ENCODE results near the gene PON2. TPM values are rescaled to one million over a fixed set of nuclear protein-coding genes. Genes with fewer than 3 reads are reported as not detected.

The PON2 gene
- total and polyA plus RNA-seq, 2 donors (not counting 1 experiment from before 2014, with no cell fraction given): 7.5 to 8.3 TPM

DNA sequence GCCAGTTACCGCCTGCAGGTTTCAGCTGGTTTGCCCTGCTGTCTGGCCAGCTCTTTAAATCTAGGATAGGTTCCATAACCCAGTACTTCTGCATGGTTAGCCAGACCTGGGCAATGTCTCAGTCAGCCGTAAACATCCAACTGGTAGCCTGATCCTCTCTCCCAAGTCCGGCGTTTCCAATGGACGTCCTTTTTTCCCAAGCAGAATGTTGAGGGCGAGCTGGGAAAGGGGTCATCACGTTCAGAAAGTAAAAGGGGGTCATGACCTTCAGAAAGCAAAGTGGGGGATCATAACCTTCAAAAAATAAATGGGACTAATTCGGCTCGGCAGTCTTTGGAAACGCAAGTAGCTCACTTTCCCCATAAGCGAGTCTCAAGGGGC lies 39.1 kb downstream of the PON2 start:
- Mint-ChIP-seq H3K4me3 (peak overlapping the region; percentile 75), H3K4me1 (no peaks in the 10 kb centered on the region), H3K27ac (no peak overlapping the region), H3K27me3 (peaks cover 42% of the 10 kb centered on the region), H3K9me3 (ENCODE audit: insufficient read depth) (no peaks in the 10 kb centered on the region)
- H3K4me3 ChIP-seq (ENCODE audit: control extremely low read depth in 1 of 5, extremely low read depth in 1 of 5, insufficient read depth in 1 of 5, low read depth in 2 of 5, low read length in 4 of 5): peak overlapping the region in 3 of 5 experiments; percentile 44 to 51 (median 47)
- H3K79me2 ChIP-seq (ENCODE audit: control insufficient read depth, insufficient read depth, low read length): no peaks in the 10 kb centered on the region
- H2AFZ ChIP-seq (ENCODE audit: insufficient read depth, low read depth, low read length, poor library complexity, severe bottlenecking): peak overlapping the region; percentile 68
- no peak overlapping the region for H3K27ac ChIP-seq (ENCODE audit: low read length in 2 of 2)
- ATAC-seq (ENCODE audit: low read depth): no peak
- peak overlapping the region; percentile 67 for H3K4me2 ChIP-seq (replicated peaks; ENCODE audit: low read depth, low read length, poor library complexity, severe bottlenecking)
- no peaks in the 10 kb centered on the region for H3K9me3 ChIP-seq (ENCODE audit: control extremely low read depth in 1 of 3, control insufficient read depth in 2 of 3, insufficient read depth in 1 of 3, low read length in 2 of 3)
- TF ChIP-seq, protein P1, sequence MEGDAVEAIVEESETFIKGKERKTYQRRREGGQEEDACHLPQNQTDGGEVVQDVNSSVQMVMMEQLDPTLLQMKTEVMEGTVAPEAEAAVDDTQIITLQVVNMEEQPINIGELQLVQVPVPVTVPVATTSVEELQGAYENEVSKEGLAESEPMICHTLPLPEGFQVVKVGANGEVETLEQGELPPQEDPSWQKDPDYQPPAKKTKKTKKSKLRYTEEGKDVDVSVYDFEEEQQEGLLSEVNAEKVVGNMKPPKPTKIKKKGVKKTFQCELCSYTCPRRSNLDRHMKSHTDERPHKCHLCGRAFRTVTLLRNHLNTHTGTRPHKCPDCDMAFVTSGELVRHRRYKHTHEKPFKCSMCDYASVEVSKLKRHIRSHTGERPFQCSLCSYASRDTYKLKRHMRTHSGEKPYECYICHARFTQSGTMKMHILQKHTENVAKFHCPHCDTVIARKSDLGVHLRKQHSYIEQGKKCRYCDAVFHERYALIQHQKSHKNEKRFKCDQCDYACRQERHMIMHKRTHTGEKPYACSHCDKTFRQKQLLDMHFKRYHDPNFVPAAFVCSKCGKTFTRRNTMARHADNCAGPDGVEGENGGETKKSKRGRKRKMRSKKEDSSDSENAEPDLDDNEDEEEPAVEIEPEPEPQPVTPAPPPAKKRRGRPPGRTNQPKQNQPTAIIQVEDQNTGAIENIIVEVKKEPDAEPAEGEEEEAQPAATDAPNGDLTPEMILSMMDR (IDR thresholded peaks at IDR 0.05): no peak
- no peak for TF ChIP-seq EZH2 (IDR thresholded peaks at IDR 0.05; ENCODE audit: borderline replicate concordance, insufficient read depth, low read depth, low read length, poor library complexity, severe bottlenecking)
- peaks cover 6 to 8% of the 10 kb centered on the region in 2 donors for H3K4me1 ChIP-seq (ENCODE audit: control insufficient read depth in 2 of 2, insufficient read depth in 2 of 2, low read length in 2 of 2)
- peak overlapping the region; percentile 41 for H3K9ac ChIP-seq (ENCODE audit: low read length)
- H3K36me3 ChIP-seq (replicated peaks in 1 of 2; ENCODE audit: control extremely low read depth in 1 of 2, control insufficient read depth in 1 of 2, extremely low read depth in 1 of 2, insufficient read depth in 2 of 2, low read length in 1 of 2): no peaks in the 10 kb centered on the region
- CTCF ChIA-PET: interaction anchor here (1.0 to 2.2 kb wide), 2 partner anchors 81 to 84 kb away, joined by 3 to 17 read pairs; no protein-coding TSS in a partner anchor
- no peaks in the 10 kb centered on the region for H4K20me1 ChIP-seq (ENCODE audit: control insufficient read depth, insufficient read depth, low read length, poor library complexity, severe bottlenecking)
- intact Hi-C loops (cut with micrococcal nuclease): no loop called here
- WGBS (ENCODE audit: insufficient coverage): 78% methylated on average over 5 of the region's 11 CpGs
- no peak for DNase-seq
- peaks cover 0 to 21% (median 12%) of the 10 kb centered on the region in 4 experiments for H3K27me3 ChIP-seq (replicated peaks in 1 of 4; ENCODE audit: control extremely low read depth in 1 of 4, control insufficient read depth in 3 of 4, insufficient read depth in 4 of 4, low read length in 3 of 4)
- POLR2A ChIA-PET: no interaction called here

DNA sequence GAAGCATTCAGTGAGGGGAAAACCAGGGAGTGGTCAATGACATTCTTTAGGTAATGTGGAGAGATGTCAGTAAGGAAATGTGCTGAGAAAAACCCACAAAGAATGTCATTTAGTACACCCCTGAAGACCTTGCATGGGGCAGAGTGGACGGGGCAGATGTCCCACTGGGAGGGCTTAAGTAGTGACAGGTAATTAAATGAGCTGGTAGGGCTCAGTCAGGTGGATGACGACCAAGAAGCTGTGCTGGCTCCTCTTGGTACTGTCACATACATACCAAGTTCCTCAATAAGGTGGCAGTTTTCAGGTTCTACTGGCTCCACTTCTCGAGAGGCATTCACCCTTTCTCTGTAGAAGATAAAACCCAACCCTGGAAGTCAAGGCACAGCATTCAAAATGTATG lies 40.5 kb downstream of the PON2 start:
- Histone ChIP-seq H2AFZ (ENCODE audit: insufficient read depth, low read depth, low read length, poor library complexity, severe bottlenecking) (no peak overlapping the region), H4K20me1 (ENCODE audit: control insufficient read depth, insufficient read depth, low read length, poor library complexity, severe bottlenecking) (no peaks in the 10 kb centered on the region), H3K27ac (ENCODE audit: low read length in 2 of 2) (no peak overlapping the region), H3K27me3 (replicated peaks in 1 of 4; ENCODE audit: control extremely low read depth in 1 of 4, control insufficient read depth in 3 of 4, insufficient read depth in 4 of 4, low read length in 3 of 4) (peaks cover 0 to 18% (median 12%) of the 10 kb centered on the region in 4 experiments), H3K9me3 (ENCODE audit: control extremely low read depth in 1 of 3, control insufficient read depth in 2 of 3, insufficient read depth in 1 of 3, low read length in 2 of 3) (no peaks in the 10 kb centered on the region), H3K4me3 (ENCODE audit: control extremely low read depth in 1 of 5, extremely low read depth in 1 of 5, insufficient read depth in 1 of 5, low read depth in 2 of 5, low read length in 4 of 5) (no peak overlapping the region), H3K4me2 (replicated peaks; ENCODE audit: low read depth, low read length, poor library complexity, severe bottlenecking) (no peak overlapping the region), H3K9ac (ENCODE audit: low read length) (no peak overlapping the region), H3K4me1 (ENCODE audit: control insufficient read depth in 2 of 2, insufficient read depth in 2 of 2, low read length in 2 of 2) (peaks cover 6 to 8% of the 10 kb centered on the region in 2 donors), H3K79me2 (ENCODE audit: control insufficient read depth, insufficient read depth, low read length) (no peaks in the 10 kb centered on the region), H3K36me3 (replicated peaks in 1 of 2; ENCODE audit: control extremely low read depth in 1 of 2, control insufficient read depth in 1 of 2, extremely low read depth in 1 of 2, insufficient read depth in 2 of 2, low read length in 1 of 2) (no peaks in the 10 kb centered on the region)
- ChIA-PET POLR2A (no interaction called here), CTCF (no interaction called here)
- TF ChIP-seq, protein P1 (IDR thresholded peaks at IDR 0.05): no peak
- TF ChIP-seq EZH2 (IDR thresholded peaks at IDR 0.05; ENCODE audit: borderline replicate concordance, insufficient read depth, low read depth, low read length, poor library complexity, severe bottlenecking): no peak
- Mint-ChIP-seq H3K27ac (no peak overlapping the region), H3K4me1 (no peaks in the 10 kb centered on the region), H3K27me3 (peaks cover 40% of the 10 kb centered on the region), H3K4me3 (no peak overlapping the region), H3K9me3 (ENCODE audit: insufficient read depth) (no peaks in the 10 kb centered on the region)
- ATAC-seq (ENCODE audit: low read depth): no peak
- intact Hi-C loops (cut with micrococcal nuclease): no loop called here
- no peak for DNase-seq
- no CpG with 5 or more reads among the region's 3 CpGs for WGBS (ENCODE audit: insufficient coverage)
